H9 (cell line): ENCODE data around the gene ASB16. TPM values are rescaled to one million over a fixed set of nuclear protein-coding genes. Genes with fewer than 3 reads are reported as not detected.

ENCODE experiments used
- DNase-seq: peaks from one replicate; pipeline ENCODE4 v3.0.0-alpha.2; 2017
- H2AFZ ChIP-seq: one replicate; pipeline ENCODE4 v1.6.1; 2013; ENCODE audit warnings: mild to moderate bottlenecking, low read length, control low read depth, moderate library complexity
- H2AK5ac ChIP-seq: 2 replicates; pipeline ENCODE4 v1.6.1; 2013; ENCODE audit warnings: low read length, control low read depth, mixed read lengths; ENCODE audit not compliant: insufficient read length
- H2BK120ac ChIP-seq: one replicate; pipeline ENCODE4 v1.6.1; 2013; ENCODE audit warnings: low read depth, mild to moderate bottlenecking, low read length, control low read depth, inconsistent platforms; ENCODE audit not compliant: poor library complexity, severe bottlenecking
- H2BK12ac ChIP-seq: 2 replicates; pipeline ENCODE4 v1.6.1; 2013; ENCODE audit warnings: low read length, control low read depth, mixed read lengths, low read depth; ENCODE audit not compliant: insufficient read length
- H2BK15ac ChIP-seq: 2 replicates; pipeline ENCODE4 v1.6.1; 2013; ENCODE audit warnings: low read depth, low read length, control low read depth
- H2BK20ac ChIP-seq: one replicate; pipeline ENCODE4 v1.6.1; 2013; ENCODE audit warnings: low read depth, mild to moderate bottlenecking, low read length, control low read depth, inconsistent platforms; ENCODE audit not compliant: poor library complexity, severe bottlenecking
- H2BK5ac ChIP-seq: 2 replicates; pipeline ENCODE4 v1.6.1; 2013; ENCODE audit warnings: low read length, control low read depth, mixed read lengths; ENCODE audit not compliant: insufficient read length
- H3K14ac ChIP-seq: 2 replicates; pipeline ENCODE4 v1.6.1; 2013; ENCODE audit warnings: low read length, control low read depth; ENCODE audit not compliant: insufficient read depth
- H3K18ac ChIP-seq: 2 replicates; pipeline ENCODE4 v1.6.1; 2013; ENCODE audit warnings: low read depth, mild to moderate bottlenecking, mixed read lengths, low read length, control low read depth; ENCODE audit not compliant: insufficient read length
- H3K23ac ChIP-seq: 2 replicates; pipeline ENCODE4 v1.6.1; 2013; ENCODE audit warnings: low read length, control low read depth, mixed read lengths, low read depth; ENCODE audit not compliant: insufficient read length
- H3K23me2 ChIP-seq: 2 replicates; pipeline ENCODE4 v1.6.1; 2013; ENCODE audit warnings: low read depth, mild to moderate bottlenecking, mixed read lengths, low read length, control low read depth; ENCODE audit not compliant: insufficient read length, poor library complexity, severe bottlenecking
- H3K27ac ChIP-seq: 2 replicates; pipeline ENCODE4 v1.5.1; 2013; ENCODE audit warnings: low read length, control low read depth, mixed read lengths, low read depth; ENCODE audit not compliant: insufficient read length
- H3K27me3 ChIP-seq: 2 replicates; pipeline ENCODE4 v1.6.1; 2013; ENCODE audit warnings: low read length, control low read depth, inconsistent platforms; ENCODE audit not compliant: insufficient read depth
- H3K4ac ChIP-seq: 2 replicates; pipeline ENCODE4 v1.6.1; 2013; ENCODE audit warnings: low read depth, mild to moderate bottlenecking, control low read depth, inconsistent platforms, low read length, moderate library complexity
- H3K4me1 ChIP-seq: 2 replicates; pipeline ENCODE4 v1.6.1; 2013; ENCODE audit warnings: low read length, control low read depth, inconsistent platforms; ENCODE audit not compliant: insufficient read depth
- H3K4me2 ChIP-seq: 2 replicates; pipeline ENCODE4 v1.6.1; 2013; ENCODE audit warnings: low read length, control low read depth, mixed read lengths; ENCODE audit not compliant: insufficient read length, insufficient read depth
- H3K56ac ChIP-seq: 2 replicates; pipeline ENCODE4 v1.6.1; 2013; ENCODE audit warnings: low read depth, mild to moderate bottlenecking, mixed read lengths, low read length, control low read depth; ENCODE audit not compliant: insufficient read length
- H3K79me1 ChIP-seq: 2 replicates; pipeline ENCODE4 v1.6.1; 2013; ENCODE audit warnings: low read depth, mild to moderate bottlenecking, moderate library complexity, low read length, control low read depth, inconsistent platforms; ENCODE audit not compliant: insufficient read depth, poor library complexity, severe bottlenecking
- H3K79me2 ChIP-seq: 2 replicates; pipeline ENCODE4 v1.6.1; 2013; ENCODE audit warnings: low read length, control low read depth, inconsistent platforms; ENCODE audit not compliant: insufficient read depth
- H3K9ac ChIP-seq: 2 replicates; pipeline ENCODE4 v1.6.1; 2013; ENCODE audit warnings: low read length, control low read depth, mixed read lengths; ENCODE audit not compliant: insufficient read length; ENCODE audit errors: extremely low read depth
- H3K9me3 ChIP-seq: one replicate; pipeline ENCODE4 v1.6.1; 2013; ENCODE audit warnings: low read depth, low read length, inconsistent platforms; ENCODE audit not compliant: control insufficient read depth
- H3T11ph ChIP-seq: one replicate; pipeline ENCODE4 v1.6.1; 2013; ENCODE audit warnings: mild to moderate bottlenecking, low read length, control low read depth, inconsistent platforms
- H4K20me1 ChIP-seq: one replicate; pipeline ENCODE4 v1.6.1; 2013; ENCODE audit not compliant: control insufficient read depth, insufficient read length, insufficient read depth
- H4K5ac ChIP-seq: 2 replicates; pipeline ENCODE4 v1.6.1; 2013; ENCODE audit warnings: low read depth, mild to moderate bottlenecking, mixed read lengths, low read length, control low read depth; ENCODE audit not compliant: insufficient read length
- H4K8ac ChIP-seq: replicated peaks from 2 replicates; pipeline ENCODE4 v1.6.1; 2013; ENCODE audit warnings: low read length, control low read depth, mixed read lengths, low read depth; ENCODE audit not compliant: insufficient read length
- H4K91ac ChIP-seq: 2 replicates; pipeline ENCODE4 v1.6.1; 2013; ENCODE audit warnings: low read depth, mild to moderate bottlenecking, moderate library complexity, mixed read lengths, low read length, control low read depth; ENCODE audit not compliant: insufficient read length
- H3K27ac Mint-ChIP-seq, 3 experiments: 2 replicates in 2 of 3; 3 replicates in 1 of 3; pipeline ENCODE4 v1.8.0; 2020 to 2021; ENCODE audit warnings: mixed read lengths in 3 of 3, mild to moderate bottlenecking in 1 of 3, moderate library complexity in 1 of 3
- H3K27me3 Mint-ChIP-seq: 2 replicates; pipeline ENCODE4 v1.8.0; 2021; ENCODE audit warnings: low read depth, mild to moderate bottlenecking, moderate library complexity, mixed read lengths
- H3K36me3 Mint-ChIP-seq, 3 experiments: 2 replicates in 2 of 3; 3 replicates in 1 of 3; pipeline ENCODE4 v1.8.0; 2020 to 2021; ENCODE audit warnings: low read depth in 3 of 3, mixed read lengths in 3 of 3; ENCODE audit not compliant: insufficient read depth in 1 of 3
- H3K4me1 Mint-ChIP-seq, 2 experiments: 2 replicates each; pipeline ENCODE4 v1.8.0; 2020; ENCODE audit warnings: mixed read lengths in 2 of 2
- H3K4me3 Mint-ChIP-seq, 2 experiments: 2 replicates in 1 of 2; 3 replicates in 1 of 2; pipeline ENCODE4 v1.8.0; 2020 to 2021; ENCODE audit warnings: mild to moderate bottlenecking in 2 of 2, mixed read lengths in 2 of 2, moderate library complexity in 1 of 2
- H3K9me3 Mint-ChIP-seq, 2 experiments: 2 replicates in 1 of 2; 3 replicates in 1 of 2; pipeline ENCODE4 v1.8.0; 2020; ENCODE audit warnings: mild to moderate bottlenecking in 2 of 2, mixed read lengths in 2 of 2, moderate library complexity in 1 of 2
- WGBS: extraction: QIAGEN DNeasy Blood & Tissue Kit; methylation state at CpG from one replicate; pipeline ENCODE4 v1.1.7; 2013; ENCODE audit warnings: missing lambda C conversion rate, low lambda C conversion rate, mixed read lengths; ENCODE audit not compliant: insufficient read length; ENCODE audit errors: extremely low coverage; 5-methylcytosine and 5-hydroxymethylcytosine counted together
- total RNA-seq: library from RNA; stranded (reverse); gene quantifications from 2 replicates; pipeline ENCODE4 v1.2.1, GENCODE V29; 2021
- TF ChIP-seq, protein P1 (sequence below): fragments of 200-600 bp; sonication (generic); conservative IDR thresholded peaks from 3 replicates; pipeline ENCODE4 v1.8.0; 2021; ENCODE audit warnings: antibody characterized with exemption, mild to moderate bottlenecking

The ASB16 gene
- total RNA-seq, 1 experiment from 2014 or later = 0.90 TPM

- H3K27ac Mint-ChIP-seq = peak overlapping the region in 2 of 3 experiments; percentile 36 to 52; a peak in 3 of 7 replicates
These were observed 6.4 kb downstream of the ASB16 start for GRCh38 chr17:44176671-44177501.

More at GRCh38 chr17:44176671-44177501, 6.4 kb downstream of the ASB16 start:
- Histone ChIP-seq H3K4me1 (no peaks in the 10 kb centered on the region), H3K23ac (no peak overlapping the region), H3K79me2 (no peaks in the 10 kb centered on the region), H3K4ac (no peak overlapping the region), H4K8ac (no peak overlapping the region), H4K5ac (no peak overlapping the region), H4K91ac (no peak overlapping the region), H3K27me3 (no peaks in the 10 kb centered on the region), H3K18ac (no peak overlapping the region), H3K56ac (no peak overlapping the region), H2BK120ac (no peak overlapping the region), H3T11ph (no peak overlapping the region), H2BK15ac (no peak overlapping the region), H2AFZ (no peak overlapping the region), H3K23me2 (no peaks in the 10 kb centered on the region), H4K20me1 (peaks cover under 1% of the 10 kb centered on the region), H2AK5ac (no peak overlapping the region), H3K79me1 (no peaks in the 10 kb centered on the region), H3K4me2 (no peak overlapping the region), H3K9me3 (peaks cover 4% of the 10 kb centered on the region), H2BK12ac (no peak overlapping the region), H2BK5ac (no peak overlapping the region), H3K9ac (no peak overlapping the region), H2BK20ac (no peak overlapping the region), H3K27ac (no peak overlapping the region), H3K14ac (no peak overlapping the region)
- TF ChIP-seq, protein P1, sequence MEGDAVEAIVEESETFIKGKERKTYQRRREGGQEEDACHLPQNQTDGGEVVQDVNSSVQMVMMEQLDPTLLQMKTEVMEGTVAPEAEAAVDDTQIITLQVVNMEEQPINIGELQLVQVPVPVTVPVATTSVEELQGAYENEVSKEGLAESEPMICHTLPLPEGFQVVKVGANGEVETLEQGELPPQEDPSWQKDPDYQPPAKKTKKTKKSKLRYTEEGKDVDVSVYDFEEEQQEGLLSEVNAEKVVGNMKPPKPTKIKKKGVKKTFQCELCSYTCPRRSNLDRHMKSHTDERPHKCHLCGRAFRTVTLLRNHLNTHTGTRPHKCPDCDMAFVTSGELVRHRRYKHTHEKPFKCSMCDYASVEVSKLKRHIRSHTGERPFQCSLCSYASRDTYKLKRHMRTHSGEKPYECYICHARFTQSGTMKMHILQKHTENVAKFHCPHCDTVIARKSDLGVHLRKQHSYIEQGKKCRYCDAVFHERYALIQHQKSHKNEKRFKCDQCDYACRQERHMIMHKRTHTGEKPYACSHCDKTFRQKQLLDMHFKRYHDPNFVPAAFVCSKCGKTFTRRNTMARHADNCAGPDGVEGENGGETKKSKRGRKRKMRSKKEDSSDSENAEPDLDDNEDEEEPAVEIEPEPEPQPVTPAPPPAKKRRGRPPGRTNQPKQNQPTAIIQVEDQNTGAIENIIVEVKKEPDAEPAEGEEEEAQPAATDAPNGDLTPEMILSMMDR = no peak
- Mint-ChIP-seq H3K9me3 (peaks cover 4 to 5% of the 10 kb centered on the region in 2 experiments), H3K4me3 (no peak overlapping the region), H3K36me3 (peaks cover 26 to 36% (median 34%) of the 10 kb centered on the region in 3 experiments), H3K4me1 (peaks cover 3 to 4% of the 10 kb centered on the region in 2 experiments; a peak in 1 of 4 replicates), H3K27me3 (no peaks in the 10 kb centered on the region)
- no peak for DNase-seq
- WGBS = no CpG with 5 or more reads among the region's 54 CpGs
